Endothelial cell of umbilical vein (primary cell): Measurements from ENCODE around the gene TRPM3. TPM values are rescaled to one million over a fixed set of nuclear protein-coding genes. Genes with fewer than 3 reads are reported as not detected.

Experiments used
- BruUV-seq: library from RNA; stranded (reverse); fragments of 400-500 nt; replicated peaks from 2 replicates; lab custom pipeline; 2021; lab: Mats Ljungman, UMichigan
- CTCF ChIA-PET: fragments of 300-600, 350-600 bp; sonication (Branson Sonifier 250); formaldehyde crosslinking; loops from one replicate; lab custom pipeline; 2021; ENCODE audit warnings: antibody characterized with exemption, inconsistent platforms; lab: Charles Lee
- POLR2A ChIA-PET: fragments of 300-600, 350-600 bp; sonication (Branson Sonifier 250); formaldehyde crosslinking; loops from one replicate; lab custom pipeline; 2021; ENCODE audit warnings: antibody characterized with exemption, inconsistent platforms; lab: Charles Lee
- DNase-seq: peaks from one replicate; pipeline ENCODE4 v3.0.0-alpha.2; 2011; ENCODE audit warnings: low read depth, low spot score
- FAIRE-seq: peaks from 2 replicates; lab custom pipeline; 2011; peaks lifted over from hg19 to GRCh38; lab: Jason Lieb, UNC
- H2AFZ ChIP-seq: 2 replicates; pipeline ENCODE4 v1.6.0; 2012; ENCODE audit warnings: low read depth, low read length, control low read depth, inconsistent platforms
- H3K27ac ChIP-seq: 2 replicates; pipeline ENCODE4 v1.5.1; 2011; ENCODE audit warnings: low read depth, mild to moderate bottlenecking, control low read depth, low read length, moderate library complexity; ENCODE audit not compliant: insufficient read depth
- H3K27me3 ChIP-seq, 2 experiments: 2 replicates each; pipeline versions ENCODE4 v1.6.0 to v1.6.1; 2011; ENCODE audit warnings: low read length in 2 of 2, mixed read lengths in 1 of 2; ENCODE audit not compliant: control insufficient read depth in 2 of 2, insufficient read depth in 2 of 2
- H3K36me3 ChIP-seq, 2 experiments: 2 replicates in 1 of 2; 3 replicates in 1 of 2; pipeline ENCODE4 v1.5.1; 2011; ENCODE audit warnings: low read length in 2 of 2, mild to moderate bottlenecking in 1 of 2, moderate library complexity in 1 of 2; ENCODE audit not compliant: control insufficient read depth in 2 of 2, insufficient read depth in 2 of 2; ENCODE audit errors: extremely low read depth in 1 of 2
- H3K4me1 ChIP-seq: 3 replicates; pipeline ENCODE4 v1.5.1; 2011; ENCODE audit warnings: mild to moderate bottlenecking, low read length; ENCODE audit not compliant: control insufficient read depth, insufficient read depth; ENCODE audit errors: extremely low read depth
- H3K4me2 ChIP-seq: 2 replicates; pipeline ENCODE4 v1.6.1; 2011; ENCODE audit warnings: low read length, control low read depth, mixed read lengths; ENCODE audit not compliant: insufficient read depth
- H3K4me3 ChIP-seq, 3 experiments: fragments of 200-600 bp in 1 of 3; sonication (generic), shearing (Covaris generic) in 1 of 3; replicated peaks in 1 of 3; 2 replicates each; pipeline ENCODE4 v1.5.1; 2011 to 2016; ENCODE audit warnings: control low read depth in 3 of 3, low read length in 3 of 3, mild to moderate bottlenecking in 2 of 3, inconsistent platforms in 1 of 3, low read depth in 1 of 3, moderate library complexity in 1 of 3; ENCODE audit not compliant: insufficient read depth in 1 of 3
- H3K79me2 ChIP-seq: 2 replicates; pipeline ENCODE4 v1.6.0; 2012; ENCODE audit warnings: low read length, inconsistent platforms; ENCODE audit not compliant: control insufficient read depth, insufficient read depth
- H3K9ac ChIP-seq: replicated peaks from 2 replicates; pipeline ENCODE3; 2011; ENCODE audit warnings: low read length, control low read depth; ENCODE audit not compliant: insufficient read depth; ENCODE audit errors: extremely low read depth
- H3K9me1 ChIP-seq: replicated peaks from 3 replicates; pipeline ENCODE4 v1.6.0; 2011; ENCODE audit warnings: mild to moderate bottlenecking, low read length; ENCODE audit not compliant: control insufficient read depth, insufficient read depth; ENCODE audit errors: extremely low read depth
- H3K9me3 ChIP-seq: replicated peaks from 2 replicates; pipeline ENCODE4 v1.5.1; 2012; ENCODE audit warnings: low read length, inconsistent platforms; ENCODE audit not compliant: control insufficient read depth, insufficient read depth
- H4K20me1 ChIP-seq: replicated peaks from 2 replicates; pipeline ENCODE3; 2011; ENCODE audit warnings: mild to moderate bottlenecking, low read length; ENCODE audit not compliant: control insufficient read depth, insufficient read depth; ENCODE audit errors: extremely low read depth
- EZH2 ChIP-seq: IDR thresholded peaks from 2 replicates; pipeline ENCODE4 v1.6.1; 2012; ENCODE audit warnings: borderline replicate concordance, low read depth, mild to moderate bottlenecking, moderate library complexity, low read length, inconsistent platforms; ENCODE audit not compliant: severe bottlenecking
- FOS ChIP-seq: IDR thresholded peaks from 2 replicates; pipeline ENCODE4 v1.6.1; 2011; ENCODE audit warnings: mild to moderate bottlenecking, low read length, moderate library complexity, borderline replicate concordance; ENCODE audit not compliant: insufficient read depth
- GATA2 ChIP-seq: IDR thresholded peaks from 2 replicates; pipeline ENCODE4 v1.7.0; 2011; ENCODE audit warnings: low read depth, mild to moderate bottlenecking, moderate library complexity, mixed read lengths, low read length; ENCODE audit not compliant: insufficient read length, insufficient read depth
- JUN ChIP-seq: IDR thresholded peaks from 2 replicates; pipeline ENCODE4 v1.6.1; 2011; ENCODE audit warnings: borderline replicate concordance, low read depth; ENCODE audit not compliant: insufficient read length, insufficient read depth
- MYC ChIP-seq: IDR thresholded peaks from one replicate; pipeline ENCODE4 v1.6.1; 2011; ENCODE audit warnings: mild to moderate bottlenecking, low read depth, low read length
- POLR2A ChIP-seq: IDR thresholded peaks from 2 replicates; pipeline ENCODE4 v1.6.1; 2012; ENCODE audit warnings: low read depth, mild to moderate bottlenecking, control low read depth, low read length
- POLR2AphosphoS5 ChIP-seq: IDR thresholded peaks from 2 replicates; pipeline ENCODE4 v1.6.1; 2012; ENCODE audit warnings: low read depth, mild to moderate bottlenecking, control low read depth, low read length, moderate library complexity; ENCODE audit not compliant: insufficient read depth
- dilution Hi-C: fragments of 300-500 bp; cut with MboI; formaldehyde crosslinking; loops from one replicate; pipeline ENCODE4 v1.15.0; 2019; ENCODE audit warnings: low sequenced_read_pairs; ENCODE audit not compliant: extremely low pct_ligation_motif_present
- intact Hi-C: fragments of 100-400 bp; cut with micrococcal nuclease; formaldehyde crosslinking; loops from one replicate; pipeline ENCODE4 v1.10.0; 2022
- polyA plus RNA-seq, 4 experiments: library from polyadenylated mRNA; depleted of rRNA in 3 of 4; stranded (reverse) in 3 of 4; unstranded in 1 of 4; fragments of >200 nt; gene quantifications; 2 replicates each; pipeline versions ENCODE4 v1.2.1 to v1.2.3, GENCODE V29; 2011 to 2012; ENCODE audit warnings: missing spikeins in 1 of 4
- total RNA-seq: library from RNA; stranded (reverse); gene quantifications from 2 replicates; pipeline ENCODE4 v1.2.3, GENCODE V29; 2021
- TF ChIP-seq, protein P1 (sequence below), 2 donors: IDR thresholded peaks; 1 replicate in 1 of 2; 2 replicates in 1 of 2; pipeline ENCODE4 v1.5.1; 2011; ENCODE audit warnings: low read length in 2 of 2, mild to moderate bottlenecking in 2 of 2, moderate library complexity in 2 of 2, control low read depth in 1 of 2, inconsistent platforms in 1 of 2, low read depth in 1 of 2; ENCODE audit not compliant: insufficient read depth in 1 of 2; ENCODE audit errors: extremely low read depth in 1 of 2
- TF ChIP-seq, protein P2 (sequence below): IDR thresholded peaks from 2 replicates; pipeline ENCODE4 v1.6.1; 2011; ENCODE audit not compliant: insufficient read depth, insufficient read length

TRPM3 gene
- total and polyA plus RNA-seq, 2 donors (not counting 3 experiments of a cell fraction or from before 2014, with no cell fraction given): 0.17 to 0.33 TPM

DNA sequence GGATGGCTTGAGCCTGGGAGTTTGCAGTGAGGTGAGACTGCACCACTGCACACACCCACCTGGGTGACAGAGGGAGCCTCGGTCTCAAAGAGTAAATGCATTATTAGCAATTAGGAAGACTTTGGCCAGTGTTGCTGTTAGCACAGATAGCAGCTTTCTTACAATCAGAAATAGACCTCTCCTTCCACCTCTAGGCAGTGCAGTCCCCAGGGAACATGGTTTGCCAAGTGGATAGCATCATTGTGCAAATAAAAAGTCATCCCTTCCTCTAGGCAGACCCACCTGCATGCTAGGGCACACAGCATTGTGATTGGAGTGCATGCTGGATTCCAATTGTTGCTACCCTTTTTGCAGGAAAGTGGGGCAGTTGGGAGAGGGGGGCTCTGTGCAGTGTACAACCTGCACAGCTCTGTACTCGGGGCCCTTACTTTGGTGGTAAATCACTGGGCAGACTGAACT lies 629.1 kb downstream of the TRPM3 start:
- CTCF ChIA-PET: interaction anchor here (1.0 to 2.3 kb wide), 2 partner anchors 33 to 109 kb away, joined by 3 to 18 read pairs; no protein-coding TSS in a partner anchor
- H3K4me1 ChIP-seq: peaks cover 8% of the 10 kb centered on the region
- DNase-seq: no peak
- H3K36me3 ChIP-seq: no peaks in the 10 kb centered on the region
- POLR2A ChIA-PET: no interaction called here
- no peaks in the 10 kb centered on the region for H3K79me2 ChIP-seq
- TF ChIP-seq FOS: no peak
- TF ChIP-seq POLR2A: no peak
- no peak for TF ChIP-seq GATA2
- TF ChIP-seq, protein P1, sequence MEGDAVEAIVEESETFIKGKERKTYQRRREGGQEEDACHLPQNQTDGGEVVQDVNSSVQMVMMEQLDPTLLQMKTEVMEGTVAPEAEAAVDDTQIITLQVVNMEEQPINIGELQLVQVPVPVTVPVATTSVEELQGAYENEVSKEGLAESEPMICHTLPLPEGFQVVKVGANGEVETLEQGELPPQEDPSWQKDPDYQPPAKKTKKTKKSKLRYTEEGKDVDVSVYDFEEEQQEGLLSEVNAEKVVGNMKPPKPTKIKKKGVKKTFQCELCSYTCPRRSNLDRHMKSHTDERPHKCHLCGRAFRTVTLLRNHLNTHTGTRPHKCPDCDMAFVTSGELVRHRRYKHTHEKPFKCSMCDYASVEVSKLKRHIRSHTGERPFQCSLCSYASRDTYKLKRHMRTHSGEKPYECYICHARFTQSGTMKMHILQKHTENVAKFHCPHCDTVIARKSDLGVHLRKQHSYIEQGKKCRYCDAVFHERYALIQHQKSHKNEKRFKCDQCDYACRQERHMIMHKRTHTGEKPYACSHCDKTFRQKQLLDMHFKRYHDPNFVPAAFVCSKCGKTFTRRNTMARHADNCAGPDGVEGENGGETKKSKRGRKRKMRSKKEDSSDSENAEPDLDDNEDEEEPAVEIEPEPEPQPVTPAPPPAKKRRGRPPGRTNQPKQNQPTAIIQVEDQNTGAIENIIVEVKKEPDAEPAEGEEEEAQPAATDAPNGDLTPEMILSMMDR (IDR thresholded peaks at IDR 0.05; ENCODE audit: extremely low read depth in 1 of 2, insufficient read depth in 1 of 2, low read depth in 1 of 2, low read length in 2 of 2): no peak
- TF ChIP-seq POLR2AphosphoS5: no peak
- TF ChIP-seq JUN: no peak
- no peak for TF ChIP-seq MYC
- TF ChIP-seq, protein P2, sequence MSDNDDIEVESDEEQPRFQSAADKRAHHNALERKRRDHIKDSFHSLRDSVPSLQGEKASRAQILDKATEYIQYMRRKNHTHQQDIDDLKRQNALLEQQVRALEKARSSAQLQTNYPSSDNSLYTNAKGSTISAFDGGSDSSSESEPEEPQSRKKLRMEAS: no peak
- TF ChIP-seq EZH2: no peak
- H3K27me3 ChIP-seq: no peaks in the 10 kb centered on the region
- no peak overlapping the region for H2AFZ ChIP-seq
- no peaks in the 10 kb centered on the region for H3K9me3 ChIP-seq
- no peak for FAIRE-seq
- dilution Hi-C loops: no loop called here
- H3K4me3 ChIP-seq: no peak overlapping the region
- H3K9me1 ChIP-seq: no peaks in the 10 kb centered on the region
- H3K27ac ChIP-seq: no peak overlapping the region
- intact Hi-C loops: no loop called here
- H3K9ac ChIP-seq: no peak overlapping the region
- no peak overlapping the region for H3K4me2 ChIP-seq
- no peaks in the 10 kb centered on the region for H4K20me1 ChIP-seq
- BruUV-seq: no TSS peak
